Upper lobe of right lung (tissue), 1 donor: ENCODE measurements around the gene NDUFAB1. TPM values are rescaled to one million over a fixed set of nuclear protein-coding genes. Genes with fewer than 3 reads are reported as not detected.
"Not testable (repeated sequence)": the region's sequence is repeated elsewhere in the genome, so short reads cannot be mapped to it uniquely, and the experiment has no call there.

Experiments
- ATAC-seq: fragments of 200-7000 bp; cut with Tn5 transposase; one replicate; pipeline ENCODE4 v1.9.1; 2020; ENCODE audit warnings: mild to moderate bottlenecking, moderate library complexity
- DNase-seq: peaks from one replicate; pipeline ENCODE4 v3.0.0-alpha.2; 2020
- H3K27ac ChIP-seq: fragments of 200-600 bp; one replicate; pipeline ENCODE4 v1.8.0; 2022
- H3K27me3 ChIP-seq: fragments of 200-600 bp; one replicate; pipeline ENCODE4 v1.8.0; 2022; ENCODE audit warnings: mild to moderate bottlenecking
- H3K36me3 ChIP-seq: fragments of 200-600 bp; one replicate; pipeline ENCODE4 v1.8.0; 2022
- H3K4me1 ChIP-seq: fragments of 200-600 bp; one replicate; pipeline ENCODE4 v1.8.0; 2022
- H3K4me3 ChIP-seq: fragments of 200-600 bp; one replicate; pipeline ENCODE4 v1.8.0; 2022; ENCODE audit warnings: mild to moderate bottlenecking
- H3K9me3 ChIP-seq: fragments of 200-600 bp; one replicate; pipeline ENCODE4 v1.8.0; 2022
- intact Hi-C: fragments of 100-400 bp; cut with DNase I; formaldehyde crosslinking; loops from one replicate; pipeline ENCODE4 v1.11.0; 2022
- total RNA-seq: library from RNA; stranded (reverse); fragmentation: NEBNext Ultra II Directional; extraction: Animal tissue kit (Norgen Biotek cat#: 25700); gene quantifications from one replicate; pipeline ENCODE4 v1.2.1, GENCODE V29; 2021
- TF ChIP-seq, protein P1 (sequence below): fragments of 200-600 bp; IDR thresholded peaks from one replicate; pipeline ENCODE4 v1.8.0; 2022; ENCODE audit warnings: antibody characterized with exemption
- donor health status: DM: no; HTN: yes; CAD: no; lungs with severe emphysema.

Gene NDUFAB1
- total RNA-seq, 1 donor from 2014 or later, result 49.2 TPM

DNA sequence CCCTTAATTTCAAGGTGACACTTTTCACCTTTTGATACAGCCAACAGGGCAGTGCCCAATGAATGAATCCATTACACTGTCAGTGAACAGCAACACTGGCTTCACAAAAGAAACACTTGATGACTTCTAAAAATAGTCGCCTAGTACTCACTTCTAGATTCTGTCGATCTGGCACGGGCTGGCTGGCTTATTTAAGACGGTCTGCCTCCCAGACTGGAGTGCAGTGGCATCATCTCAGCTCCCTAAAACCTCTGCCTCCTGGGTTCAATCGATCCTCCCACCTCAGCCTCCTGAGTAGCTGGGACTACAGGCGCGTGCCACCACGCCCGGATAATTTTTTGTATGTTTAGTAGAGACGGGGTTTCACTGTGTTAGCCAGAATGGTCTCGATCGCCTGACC, 1.9 kb downstream of the NDUFAB1 start:
- Histone ChIP-seq H3K9me3 (no peaks in the 10 kb centered on the region), H3K4me1 (peaks cover 12% of the 10 kb centered on the region), H3K36me3 (peaks cover 43% of the 10 kb centered on the region), H3K27ac (no peak overlapping the region), H3K27me3 (no peaks in the 10 kb centered on the region), H3K4me3 (no peak overlapping the region)
- DNase-seq (no peak), ATAC-seq (no peak)
- TF ChIP-seq, protein P1, sequence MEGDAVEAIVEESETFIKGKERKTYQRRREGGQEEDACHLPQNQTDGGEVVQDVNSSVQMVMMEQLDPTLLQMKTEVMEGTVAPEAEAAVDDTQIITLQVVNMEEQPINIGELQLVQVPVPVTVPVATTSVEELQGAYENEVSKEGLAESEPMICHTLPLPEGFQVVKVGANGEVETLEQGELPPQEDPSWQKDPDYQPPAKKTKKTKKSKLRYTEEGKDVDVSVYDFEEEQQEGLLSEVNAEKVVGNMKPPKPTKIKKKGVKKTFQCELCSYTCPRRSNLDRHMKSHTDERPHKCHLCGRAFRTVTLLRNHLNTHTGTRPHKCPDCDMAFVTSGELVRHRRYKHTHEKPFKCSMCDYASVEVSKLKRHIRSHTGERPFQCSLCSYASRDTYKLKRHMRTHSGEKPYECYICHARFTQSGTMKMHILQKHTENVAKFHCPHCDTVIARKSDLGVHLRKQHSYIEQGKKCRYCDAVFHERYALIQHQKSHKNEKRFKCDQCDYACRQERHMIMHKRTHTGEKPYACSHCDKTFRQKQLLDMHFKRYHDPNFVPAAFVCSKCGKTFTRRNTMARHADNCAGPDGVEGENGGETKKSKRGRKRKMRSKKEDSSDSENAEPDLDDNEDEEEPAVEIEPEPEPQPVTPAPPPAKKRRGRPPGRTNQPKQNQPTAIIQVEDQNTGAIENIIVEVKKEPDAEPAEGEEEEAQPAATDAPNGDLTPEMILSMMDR, result no peak
- intact Hi-C loops, result no loop called here

DNA sequence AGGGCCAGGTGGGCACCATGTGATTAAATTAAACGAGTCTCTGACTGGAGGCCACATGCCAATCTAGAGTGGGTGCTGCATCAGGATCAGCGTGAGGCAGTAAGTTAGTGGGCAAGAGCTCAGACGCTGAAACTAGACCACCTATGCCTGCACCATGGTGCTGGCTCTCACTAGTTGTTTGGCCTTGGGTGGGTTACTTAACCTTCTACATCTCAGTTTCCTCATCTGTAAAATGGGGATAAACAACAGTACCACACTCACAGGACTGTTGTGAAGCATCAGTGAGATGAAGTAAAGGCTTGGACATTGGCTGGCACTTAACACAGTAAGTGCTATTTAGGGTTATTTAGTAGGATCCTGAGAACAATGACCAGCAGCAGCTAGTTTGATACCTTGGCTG, 5.9 kb downstream of the NDUFAB1 start:
- no peak for ATAC-seq
- Histone ChIP-seq H3K27me3 (no peaks in the 10 kb centered on the region), H3K4me1 (peaks cover 10% of the 10 kb centered on the region), H3K36me3 (peaks cover 81% of the 10 kb centered on the region), H3K4me3 (no peak overlapping the region), H3K9me3 (no peaks in the 10 kb centered on the region), H3K27ac (no peak overlapping the region)
- intact Hi-C loops, result no loop called here
- TF ChIP-seq, protein P1, result no peak
- DNase-seq, result no peak

DNA sequence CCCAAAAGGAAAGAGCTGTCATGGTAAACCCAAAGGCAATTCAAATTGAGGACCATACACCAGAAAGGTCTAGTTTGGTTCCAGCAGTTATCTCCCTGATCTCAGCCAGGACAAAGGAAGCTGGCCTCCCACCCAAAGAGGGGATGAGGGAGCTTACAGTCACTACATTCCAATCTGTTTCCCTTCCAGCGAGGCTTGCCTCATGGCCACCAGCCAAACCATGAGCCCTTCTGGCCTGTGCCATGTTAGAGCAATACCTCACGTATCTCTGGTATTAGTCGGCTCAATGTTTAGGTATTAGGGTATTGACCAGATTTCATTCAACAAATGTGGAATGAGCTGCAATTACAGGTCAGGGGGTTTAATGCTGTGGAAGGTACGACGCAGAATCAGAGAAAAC, 8.4 kb downstream of the NDUFAB1 start:
- DNase-seq (no peak), ATAC-seq (no peak)
- H3K4me1 ChIP-seq, result no peaks in the 10 kb centered on the region
- no peak overlapping the region for H3K27ac ChIP-seq
- H3K4me3 ChIP-seq, result no peak overlapping the region
- H3K27me3 ChIP-seq, result no peaks in the 10 kb centered on the region
- TF ChIP-seq, protein P1, result no peak
- intact Hi-C loops, result no loop called here
- H3K36me3 ChIP-seq, result peaks cover 84% of the 10 kb centered on the region
- H3K9me3 ChIP-seq, result no peaks in the 10 kb centered on the region

DNA sequence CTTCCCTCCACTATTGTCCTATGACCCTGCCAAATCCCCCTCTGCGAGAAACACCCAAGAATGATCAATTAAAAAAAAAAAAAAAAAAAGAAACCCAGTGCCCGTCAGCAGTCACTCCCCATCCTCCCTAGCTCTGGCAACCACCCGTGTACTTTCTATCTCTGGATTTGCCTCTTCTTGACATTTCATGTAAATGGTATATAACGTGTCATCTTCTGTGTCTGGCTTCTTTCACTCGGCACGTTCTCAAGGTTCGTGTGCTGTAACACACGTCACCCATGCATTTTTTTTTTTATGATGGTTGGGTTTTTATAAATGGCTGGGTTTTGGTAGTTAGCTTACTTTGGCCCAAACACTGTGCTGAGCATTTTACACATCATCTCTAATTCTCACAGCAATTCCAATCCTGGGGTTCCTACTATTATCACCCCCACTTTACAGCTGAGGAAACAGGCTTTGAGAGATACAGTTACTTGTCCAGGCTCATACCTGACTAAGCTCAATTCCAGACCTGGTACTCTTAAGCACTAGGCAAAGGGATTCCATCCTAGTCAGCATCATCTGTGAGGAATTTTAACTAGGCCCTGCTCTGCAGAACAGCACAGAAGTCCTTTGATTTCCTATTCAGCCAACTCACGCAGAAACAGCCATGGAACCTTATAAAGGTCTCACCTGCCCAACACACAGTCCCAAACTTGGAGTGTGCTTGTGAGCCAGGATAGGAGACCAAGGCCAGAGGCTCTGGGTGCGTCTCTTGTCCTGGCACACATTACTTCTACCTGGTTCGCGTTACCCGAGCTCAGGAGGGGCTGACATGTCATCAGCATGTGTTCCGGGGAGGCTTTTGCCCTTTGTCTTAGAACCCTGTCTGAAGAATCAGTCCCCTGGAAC, 11.7 kb downstream of the NDUFAB1 start:
- peaks cover 82% of the 10 kb centered on the region for H3K36me3 ChIP-seq
- ATAC-seq, result no peak
- no peak overlapping the region for H3K4me3 ChIP-seq
- no peak overlapping the region for H3K27ac ChIP-seq
- intact Hi-C loops, result no loop called here
- TF ChIP-seq, protein P1, result no peak
- no peaks in the 10 kb centered on the region for H3K9me3 ChIP-seq
- no peaks in the 10 kb centered on the region for H3K27me3 ChIP-seq
- no peak for DNase-seq
- H3K4me1 ChIP-seq, result no peaks in the 10 kb centered on the region

DNA sequence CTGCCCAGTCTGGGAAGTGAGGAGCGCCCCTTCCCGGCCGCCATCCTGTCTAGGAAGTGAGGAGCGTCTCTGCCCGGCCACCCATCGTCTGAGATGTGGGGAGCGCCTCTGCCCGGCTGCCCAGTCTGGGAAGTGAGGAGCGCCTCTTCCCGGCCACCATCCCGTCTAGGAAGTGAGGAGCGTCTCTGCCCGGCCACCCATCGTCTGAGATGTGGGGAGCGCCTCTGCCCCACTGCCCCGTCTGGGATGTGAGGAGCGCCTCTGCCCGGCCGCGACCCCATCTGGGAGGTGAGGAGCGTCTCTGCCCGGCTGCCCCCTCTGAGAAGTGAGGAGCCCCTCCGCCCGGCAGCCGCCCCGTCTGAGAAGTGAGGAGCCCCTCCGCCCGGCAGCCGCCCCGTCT, 12.8 kb downstream of the NDUFAB1 start:
- DNase-seq, H3K9me3 ChIP-seq, H3K4me1 ChIP-seq, H3K27me3 ChIP-seq, intact Hi-C loops, ATAC-seq, H3K27ac ChIP-seq, H3K4me3 ChIP-seq: not testable (repeated sequence)
- H3K36me3 ChIP-seq, result peaks cover 80% of the 10 kb centered on the region

DNA sequence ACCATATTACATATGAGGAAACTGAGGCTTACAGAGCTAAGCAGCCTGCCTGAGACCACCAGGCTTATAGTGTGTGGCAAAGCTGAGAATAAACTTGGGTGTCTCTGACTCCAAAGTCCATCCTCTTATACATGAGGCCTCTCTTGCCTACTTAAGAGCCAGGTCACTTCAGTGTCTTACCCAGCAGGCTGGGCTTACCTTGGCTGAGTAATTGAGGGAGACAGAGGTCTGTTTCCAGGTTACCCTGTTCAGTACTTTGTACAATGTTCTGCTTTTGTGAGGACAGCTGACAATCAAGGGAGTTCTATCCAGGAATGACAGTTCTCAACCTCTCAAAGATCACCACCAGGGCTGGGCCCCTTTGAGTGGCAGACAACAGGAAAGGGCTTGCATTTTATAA, 14.4 kb downstream of the NDUFAB1 start:
- peaks cover 74% of the 10 kb centered on the region for H3K36me3 ChIP-seq
- intact Hi-C loops, result no loop called here
- H3K4me1 ChIP-seq, result peaks cover 4% of the 10 kb centered on the region
- no peak overlapping the region for H3K27ac ChIP-seq
- H3K9me3 ChIP-seq, result no peaks in the 10 kb centered on the region
- H3K27me3 ChIP-seq, result no peaks in the 10 kb centered on the region
- ATAC-seq (no peak), DNase-seq (no peak)
- TF ChIP-seq, protein P1, result no peak
- H3K4me3 ChIP-seq, result no peak overlapping the region
